C4-2B (cell line): ENCODE data around the gene ARID3C.

Source experiments
- H3K27ac ChIP-seq: fragments of 450-650 bp; 2 replicates; pipeline ENCODE4 v1.5.1; 2017
- CTCF ChIP-seq: fragments of 450-650 bp; conservative IDR thresholded peaks from 2 replicates; pipeline ENCODE4 v1.5.1; 2017; ENCODE audit warnings: mild to moderate bottlenecking
- ZFX ChIP-seq: fragments of 450-650 bp; IDR thresholded peaks from 2 replicates; pipeline ENCODE4 v1.6.1; 2017

ARID3C gene

DNA sequence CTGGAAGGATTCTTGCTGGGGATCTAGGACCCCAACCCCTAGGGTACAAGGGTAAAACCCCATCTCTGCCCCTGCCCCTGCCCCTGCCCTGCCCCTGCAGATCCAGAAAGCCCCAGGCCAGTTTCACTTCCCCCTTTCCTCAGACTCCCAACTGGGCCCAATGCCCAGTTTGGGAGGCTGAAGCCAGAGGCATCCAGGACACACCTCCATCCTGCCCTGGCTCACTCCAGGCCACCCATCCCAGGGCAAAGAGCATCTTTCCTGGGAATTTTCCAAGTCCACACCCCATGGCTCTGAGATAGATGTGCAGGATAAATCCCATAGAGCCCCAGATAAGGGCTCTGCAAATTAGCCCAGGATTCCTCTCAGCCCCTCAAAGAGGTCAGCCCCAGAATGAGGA is 56.8 kb downstream of the ARID3C start:
- no peak overlapping the region for H3K27ac ChIP-seq
- no peak for TF ChIP-seq CTCF

DNA sequence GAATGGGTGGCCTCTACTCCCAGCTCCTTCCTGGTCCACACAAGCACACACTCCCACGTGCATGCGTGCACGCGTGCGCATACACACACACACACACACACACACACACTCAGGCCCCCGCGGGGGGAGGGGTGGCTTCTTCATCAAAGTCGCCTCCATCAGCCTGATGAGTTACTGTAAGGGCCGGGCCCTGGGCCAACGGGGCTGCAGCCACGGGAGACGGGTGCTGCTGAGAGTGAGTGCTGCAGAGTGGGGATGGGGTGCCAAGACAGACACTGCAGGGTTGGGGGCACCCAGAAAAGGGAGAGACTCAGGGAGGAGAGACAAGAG is 57.4 kb downstream of the ARID3C start:
- TF ChIP-seq CTCF, result no peak
- no peak for TF ChIP-seq ZFX

More for the DNA sequence above, 57.4 kb downstream of the ARID3C start:
- H3K27ac ChIP-seq, result no peak overlapping the region
